HEK293 (cell line): ENCODE results near the gene FAM83D.

Source experiments
- CTCF ChIA-PET: fragments of 350-600 bp; formaldehyde crosslinking; extraction: SDS; loops from one replicate; lab custom pipeline; 2021; ENCODE audit warnings: antibody characterized with exemption; lab: Yijun Ruan, JAX
- POLR2A ChIA-PET: fragments of 300-600 bp; formaldehyde crosslinking; extraction: SDS; loops from one replicate; lab custom pipeline; 2020; ENCODE audit warnings: antibody characterized with exemption, inconsistent platforms; lab: Yijun Ruan, JAX
- H3K27ac ChIP-seq: fragments of 200-500 bp; sonication (Bioruptor generic); 2 replicates; pipeline ENCODE4 v1.5.1; 2014; ENCODE audit warnings: low read depth, low read length, control low read depth, inconsistent platforms; ENCODE audit errors: extremely low read depth
- H3K36me3 ChIP-seq, 2 experiments: fragments of 200-500 bp in 1 of 2; sonication (Bioruptor generic) in 1 of 2; 1 replicate in 1 of 2; 2 replicates in 1 of 2; pipeline ENCODE4 v1.5.1; 2014 to 2017; ENCODE audit warnings: inconsistent platforms in 2 of 2, low read length in 2 of 2; ENCODE audit not compliant: control insufficient read depth in 2 of 2, insufficient read depth in 1 of 2
- H3K4me1 ChIP-seq: fragments of 200-500 bp; sonication (Bioruptor generic); 2 replicates; pipeline ENCODE4 v1.5.1; 2014; ENCODE audit warnings: mild to moderate bottlenecking, low read length, inconsistent platforms; ENCODE audit not compliant: control insufficient read depth, insufficient read depth
- H3K4me3 ChIP-seq: 2 replicates; pipeline ENCODE4 v1.5.1; 2011; ENCODE audit warnings: low read depth, mild to moderate bottlenecking, control low read depth, low read length, moderate library complexity
- H3K9me3 ChIP-seq: fragments of 200-500 bp; sonication (Bioruptor generic); 2 replicates; pipeline ENCODE4 v1.5.1; 2014; ENCODE audit warnings: low read depth, low read length, inconsistent platforms; ENCODE audit not compliant: control insufficient read depth, insufficient read depth
- ELK4 ChIP-seq: IDR thresholded peaks from 2 replicates; pipeline ENCODE4 v1.6.1; 2011; ENCODE audit warnings: mild to moderate bottlenecking, low read depth, low read length, borderline replicate concordance
- GLI2 ChIP-seq: fragments of 450-650 bp; formaldehyde crosslinking; IDR thresholded peaks from 2 replicates; pipeline ENCODE4; 2017; ENCODE audit warnings: missing biosample characterization, missing genetic modification characterization, low read depth, borderline replicate concordance
- HIC1 ChIP-seq: fragments of 450-650 bp; formaldehyde crosslinking; IDR thresholded peaks from 2 replicates; pipeline ENCODE4 v1.5.1; 2016; ENCODE audit warnings: missing biosample characterization, missing genetic modification characterization
- KLF7 ChIP-seq: fragments of 450-650 bp; formaldehyde crosslinking; IDR thresholded peaks from 2 replicates; pipeline ENCODE4 v1.5.1; 2016; ENCODE audit warnings: missing biosample characterization, missing genetic modification characterization, borderline replicate concordance
- KLF8 ChIP-seq: fragments of 450-650 bp; formaldehyde crosslinking; IDR thresholded peaks from 2 replicates; pipeline ENCODE4 v1.5.1; 2016; ENCODE audit warnings: missing biosample characterization, missing genetic modification characterization
- PRDM10 ChIP-seq: fragments of 450-650 bp; formaldehyde crosslinking; IDR thresholded peaks from 2 replicates; pipeline ENCODE4 v1.5.1; 2016; ENCODE audit warnings: missing biosample characterization, missing genetic modification characterization
- SP3 ChIP-seq: fragments of 450-650 bp; formaldehyde crosslinking; IDR thresholded peaks from 2 replicates; pipeline ENCODE4 v1.5.1; 2016; ENCODE audit warnings: missing biosample characterization, missing genetic modification characterization
- ZBTB8A ChIP-seq: fragments of 450-650 bp; formaldehyde crosslinking; IDR thresholded peaks from 2 replicates; pipeline ENCODE4 v1.5.1; 2016; ENCODE audit warnings: missing biosample characterization, missing genetic modification characterization
- ZNF157 ChIP-seq: fragments of 450-650 bp; formaldehyde crosslinking; IDR thresholded peaks from 2 replicates; pipeline ENCODE4 v1.5.1; 2016; ENCODE audit warnings: missing biosample characterization, missing genetic modification characterization
- ZNF174 ChIP-seq: fragments of 450-650 bp; formaldehyde crosslinking; IDR thresholded peaks from 2 replicates; pipeline ENCODE4 v1.5.0; 2017; ENCODE audit warnings: missing biosample characterization, mild to moderate bottlenecking, missing genetic modification characterization
- ZNF211 ChIP-seq: fragments of 450-650 bp; formaldehyde crosslinking; IDR thresholded peaks from 2 replicates; pipeline ENCODE4 v1.5.1; 2016; ENCODE audit warnings: low read depth, missing biosample characterization, missing genetic modification characterization
- ZNF214 ChIP-seq: fragments of 450-650 bp; formaldehyde crosslinking; IDR thresholded peaks from 2 replicates; pipeline ENCODE4 v1.5.1; 2017; ENCODE audit warnings: missing biosample characterization, mild to moderate bottlenecking, missing genetic modification characterization, borderline replicate concordance
- ZNF23 ChIP-seq: fragments of 450-650 bp; formaldehyde crosslinking; IDR thresholded peaks from 2 replicates; pipeline ENCODE4 v1.5.1; 2016; ENCODE audit warnings: missing biosample characterization, missing genetic modification characterization, borderline replicate concordance
- ZNF248 ChIP-seq: fragments of 450-650 bp; formaldehyde crosslinking; IDR thresholded peaks from 2 replicates; pipeline ENCODE4 v1.5.1; 2017; ENCODE audit warnings: missing biosample characterization, missing genetic modification characterization
- ZNF292 ChIP-seq: fragments of 450-650 bp; formaldehyde crosslinking; IDR thresholded peaks from 2 replicates; pipeline ENCODE4 v1.5.1; 2016; ENCODE audit warnings: low read depth, missing biosample characterization, missing genetic modification characterization, borderline replicate concordance
- ZNF350 ChIP-seq: fragments of 450-650 bp; formaldehyde crosslinking; IDR thresholded peaks from 2 replicates; pipeline ENCODE4 v1.5.0; 2017; ENCODE audit warnings: missing biosample characterization, mild to moderate bottlenecking, missing genetic modification characterization
- ZNF366 ChIP-seq: fragments of 450-650 bp; formaldehyde crosslinking; conservative IDR thresholded peaks from 2 replicates; pipeline ENCODE4 v1.5.1; 2016; ENCODE audit warnings: missing biosample characterization, missing genetic modification characterization
- ZNF501 ChIP-seq: fragments of 450-650 bp; formaldehyde crosslinking; IDR thresholded peaks from 2 replicates; pipeline ENCODE4 v1.5.1; 2016; ENCODE audit warnings: missing biosample characterization, missing genetic modification characterization
- ZNF510 ChIP-seq: fragments of 450-650 bp; formaldehyde crosslinking; IDR thresholded peaks from 2 replicates; pipeline ENCODE4 v1.5.1; 2018; ENCODE audit warnings: mild to moderate bottlenecking, missing genetic modification characterization, missing biosample characterization; ENCODE audit not compliant: insufficient replicate concordance
- ZNF529 ChIP-seq: fragments of 450-650 bp; formaldehyde crosslinking; IDR thresholded peaks from 2 replicates; pipeline ENCODE4 v1.5.1; 2017; ENCODE audit warnings: missing genetic modification characterization, missing biosample characterization; ENCODE audit not compliant: insufficient replicate concordance
- ZNF560 ChIP-seq: fragments of 450-650 bp; formaldehyde crosslinking; IDR thresholded peaks from 2 replicates; pipeline ENCODE4 v1.5.1; 2017; ENCODE audit warnings: missing biosample characterization, missing genetic modification characterization, borderline replicate concordance
- ZNF585B ChIP-seq: fragments of 450-650 bp; formaldehyde crosslinking; IDR thresholded peaks from 2 replicates; pipeline ENCODE4 v1.5.1; 2016; ENCODE audit warnings: missing biosample characterization, missing genetic modification characterization
- ZNF623 ChIP-seq: fragments of 450-650 bp; formaldehyde crosslinking; IDR thresholded peaks from 2 replicates; pipeline ENCODE4 v1.5.1; 2016; ENCODE audit warnings: missing biosample characterization, missing genetic modification characterization
- ZNF654 ChIP-seq: fragments of 450-650 bp; formaldehyde crosslinking; IDR thresholded peaks from 2 replicates; pipeline ENCODE4 v1.5.1; 2016; ENCODE audit warnings: low read depth, missing biosample characterization, missing genetic modification characterization
- ZNF658 ChIP-seq: fragments of 450-650 bp; formaldehyde crosslinking; IDR thresholded peaks from 2 replicates; pipeline ENCODE4; 2016; ENCODE audit warnings: missing biosample characterization, missing genetic modification characterization

Gene FAM83D

GRCh38 chr20:38935967-38936407, 9.8 kb downstream of the FAM83D start:
- no peak for TF ChIP-seq ZNF23 (tag by site-specific recombination)
- no peak for TF ChIP-seq ZNF174 (tag by site-specific recombination)
- TF ChIP-seq ZNF214 (tag by site-specific recombination), result no peak
- TF ChIP-seq ZNF658 (tag by site-specific recombination), result no peak
- no peak for TF ChIP-seq ZNF529 (tag by site-specific recombination)
- no peak for TF ChIP-seq ZNF654
- TF ChIP-seq KLF7 (tag by site-specific recombination), result no peak
- no peak for TF ChIP-seq ZNF560 (tag by site-specific recombination)
- no peak for TF ChIP-seq ZBTB8A (tag by site-specific recombination)
- no peak for TF ChIP-seq KLF8 (tag by site-specific recombination)
- TF ChIP-seq ZNF585B (tag by site-specific recombination), result no peak
- no peak for TF ChIP-seq ZNF292 (tag by site-specific recombination)
- TF ChIP-seq SP3 (tag by site-specific recombination), result no peak
- no peak for TF ChIP-seq PRDM10 (tag by site-specific recombination)
- no peak for TF ChIP-seq ZNF350 (tag by site-specific recombination)
- H3K27ac ChIP-seq, result no peak overlapping the region
- H3K36me3 ChIP-seq, result peaks cover 3 to 73% of the 10 kb centered on the region in 2 experiments; a peak in 2 of 3 replicates
- ChIA-PET POLR2A (interaction anchor here (0.6 to 0.9 kb wide), 2 partner anchors 8 to 10 kb away, joined by 3 to 4 read pairs; partner anchors contain the start of gene FAM83D), CTCF (interaction anchor here (0.6 to 2.1 kb wide), 3 partner anchors 10 to 528 kb away, joined by 3 to 9 read pairs (median 3); partner anchors contain the start of gene FAM83D)
- no peaks in the 10 kb centered on the region for H3K4me1 ChIP-seq
- H3K9me3 ChIP-seq, result no peaks in the 10 kb centered on the region
- no peak overlapping the region for H3K4me3 ChIP-seq

GRCh38 chr20:38937000-38937399, 10.8 kb downstream of the FAM83D start:
- no peaks in the 10 kb centered on the region for H3K4me1 ChIP-seq
- TF ChIP-seq ZNF366, result no peak
- TF ChIP-seq ZNF501 (tag by site-specific recombination), result no peak
- TF ChIP-seq ZNF658 (tag by site-specific recombination), result no peak
- TF ChIP-seq, all 188 proteins: peak for 0
- Histone ChIP-seq H3K4me3 (no peak overlapping the region), H3K27ac (no peak overlapping the region), H3K36me3 (peaks cover 3 to 74% of the 10 kb centered on the region in 2 experiments; a peak in 2 of 3 replicates), H3K9me3 (no peaks in the 10 kb centered on the region)
- CTCF ChIA-PET, result interaction anchor here (0.9 to 2.1 kb wide), 2 partner anchors 11 to 529 kb away, joined by 3 to 9 read pairs; partner anchors contain the start of gene FAM83D
- POLR2A ChIA-PET, result interaction anchor here (0.9 kb wide), 1 partner anchor 11 kb away, joined by 4 read pairs; the partner anchor contains the start of gene FAM83D

- Histone ChIP-seq H3K4me1 (no peaks in the 10 kb centered on the region), H3K36me3 (peaks cover 8 to 82% of the 10 kb centered on the region in 2 experiments; a peak in 2 of 3 replicates), H3K4me3 (no peak overlapping the region), H3K9me3 (no peaks in the 10 kb centered on the region), H3K27ac (no peak overlapping the region)
- CTCF ChIA-PET, result no interaction called here
- POLR2A ChIA-PET, result no interaction called here
- no peak for TF ChIP-seq ZNF248 (tag by site-specific recombination)
- no peak for TF ChIP-seq ZNF623 (tag by site-specific recombination)
- TF ChIP-seq ELK4, result no peak
- TF ChIP-seq HIC1 (tag by site-specific recombination), result no peak
- TF ChIP-seq ZNF510 (tag by site-specific recombination), result no peak
- no peak for TF ChIP-seq ZNF211 (tag by site-specific recombination)
- TF ChIP-seq ZNF157 (tag by site-specific recombination), result no peak
- TF ChIP-seq GLI2 (tag by site-specific recombination), result no peak
Observed at GRCh38 chr20:38937978-38938473, 11.8 kb downstream of the FAM83D start.
